Thyroid gland (tissue), 4 donors: Measurements from ENCODE around the gene DNAH11.

Experiments used
- CTCF ChIP-seq, 6 experiments: fragments of 200-600 bp in 3 of 6; fragments of 450-650 bp in 3 of 6; sonication (generic) in 3 of 6; IDR thresholded peaks; one replicate each; pipeline ENCODE4 v1.5.1; 2016 to 2019; ENCODE audit warnings: antibody characterized with exemption in 6 of 6, mild to moderate bottlenecking in 2 of 6, inconsistent platforms in 1 of 6, moderate library complexity in 1 of 6
- POLR2A ChIP-seq, 2 donors: fragments of 450-650 bp; IDR thresholded peaks; one replicate each; pipeline ENCODE4 v1.6.1; 2017; ENCODE audit warnings: antibody characterized with exemption in 2 of 2, mild to moderate bottlenecking in 2 of 2, moderate library complexity in 1 of 2

- TF ChIP-seq CTCF (IDR thresholded peaks at IDR 0.05), result no peak
- TF ChIP-seq POLR2A (IDR thresholded peaks at IDR 0.05), result no peak
Observed at GRCh38 chr7:21731977-21732376, 189.1 kb downstream of the DNAH11 start.
